GM12878 (cell line): ENCODE measurements around the gene CLASRP.

Experiments used
- EZH2 ChIP-seq: IDR thresholded peaks from 2 replicates; pipeline ENCODE4 v1.6.1; 2012; ENCODE audit warnings: low read depth, mild to moderate bottlenecking, control low read depth, inconsistent platforms, low read length, borderline replicate concordance; ENCODE audit not compliant: control insufficient read depth
- FOXM1 ChIP-seq: IDR thresholded peaks from 2 replicates; pipeline ENCODE4 v1.6.1; 2012; ENCODE audit warnings: low read depth, mild to moderate bottlenecking, inconsistent platforms, low read length, moderate library complexity
- MYC ChIP-seq: IDR thresholded peaks from 2 replicates; pipeline ENCODE4 v1.6.1; 2011; ENCODE audit warnings: mild to moderate bottlenecking, low read length, moderate library complexity, inconsistent platforms; ENCODE audit not compliant: insufficient read depth, insufficient replicate concordance, insufficient read length, severe bottlenecking
- STAT3 ChIP-seq: IDR thresholded peaks from 2 replicates; pipeline ENCODE4 v1.6.1; 2011; ENCODE audit warnings: low read depth, low read length, improper control_type of control experiment
- TF ChIP-seq, protein P1 (sequence below): IDR thresholded peaks from 2 replicates; pipeline ENCODE4 v1.6.1; 2011; ENCODE audit warnings: low read depth, low read length, improper control_type of control experiment, borderline replicate concordance
- TF ChIP-seq, protein P2 (sequence below): IDR thresholded peaks from 2 replicates; pipeline ENCODE4 v1.6.1; 2012; ENCODE audit warnings: low read length, inconsistent platforms
- TF ChIP-seq, protein P3 (sequence below), 3 experiments: IDR thresholded peaks in 2 of 3; conservative IDR thresholded peaks in 1 of 3; 2 replicates each; pipeline ENCODE4 v1.5.1; 2011; ENCODE audit warnings: low read depth in 3 of 3, low read length in 3 of 3, mild to moderate bottlenecking in 3 of 3, control low read depth in 2 of 3, moderate library complexity in 2 of 3, inconsistent platforms in 1 of 3, mixed read lengths in 1 of 3; ENCODE audit not compliant: control insufficient read depth in 2 of 3, insufficient read depth in 1 of 3; ENCODE audit errors: extremely low read depth in 1 of 3

DNA sequence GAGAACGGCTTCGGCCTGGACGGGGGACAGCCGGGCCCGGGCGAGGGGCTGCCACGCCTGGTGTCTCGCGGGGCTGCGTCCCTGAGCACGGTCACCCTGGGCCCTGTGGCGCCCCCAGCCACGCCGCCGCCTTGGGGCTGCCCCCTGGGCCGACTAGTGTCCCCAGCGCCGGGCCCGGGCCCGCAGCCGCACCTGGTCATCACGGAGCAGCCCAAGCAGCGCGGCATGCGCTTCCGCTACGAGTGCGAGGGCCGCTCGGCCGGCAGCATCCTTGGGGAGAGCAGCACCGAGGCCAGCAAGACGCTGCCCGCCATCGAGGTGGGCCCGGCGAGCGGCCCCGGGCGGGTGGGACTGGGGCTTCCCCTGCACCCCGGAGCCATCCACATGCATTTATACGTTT lies 26.9 kb upstream of the CLASRP start:
- TF ChIP-seq, protein P1, sequence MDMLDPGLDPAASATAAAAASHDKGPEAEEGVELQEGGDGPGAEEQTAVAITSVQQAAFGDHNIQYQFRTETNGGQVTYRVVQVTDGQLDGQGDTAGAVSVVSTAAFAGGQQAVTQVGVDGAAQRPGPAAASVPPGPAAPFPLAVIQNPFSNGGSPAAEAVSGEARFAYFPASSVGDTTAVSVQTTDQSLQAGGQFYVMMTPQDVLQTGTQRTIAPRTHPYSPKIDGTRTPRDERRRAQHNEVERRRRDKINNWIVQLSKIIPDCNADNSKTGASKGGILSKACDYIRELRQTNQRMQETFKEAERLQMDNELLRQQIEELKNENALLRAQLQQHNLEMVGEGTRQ = no peak
- TF ChIP-seq, protein P2, sequence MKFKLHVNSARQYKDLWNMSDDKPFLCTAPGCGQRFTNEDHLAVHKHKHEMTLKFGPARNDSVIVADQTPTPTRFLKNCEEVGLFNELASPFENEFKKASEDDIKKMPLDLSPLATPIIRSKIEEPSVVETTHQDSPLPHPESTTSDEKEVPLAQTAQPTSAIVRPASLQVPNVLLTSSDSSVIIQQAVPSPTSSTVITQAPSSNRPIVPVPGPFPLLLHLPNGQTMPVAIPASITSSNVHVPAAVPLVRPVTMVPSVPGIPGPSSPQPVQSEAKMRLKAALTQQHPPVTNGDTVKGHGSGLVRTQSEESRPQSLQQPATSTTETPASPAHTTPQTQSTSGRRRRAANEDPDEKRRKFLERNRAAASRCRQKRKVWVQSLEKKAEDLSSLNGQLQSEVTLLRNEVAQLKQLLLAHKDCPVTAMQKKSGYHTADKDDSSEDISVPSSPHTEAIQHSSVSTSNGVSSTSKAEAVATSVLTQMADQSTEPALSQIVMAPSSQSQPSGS = no peak
- TF ChIP-seq, protein P3, sequence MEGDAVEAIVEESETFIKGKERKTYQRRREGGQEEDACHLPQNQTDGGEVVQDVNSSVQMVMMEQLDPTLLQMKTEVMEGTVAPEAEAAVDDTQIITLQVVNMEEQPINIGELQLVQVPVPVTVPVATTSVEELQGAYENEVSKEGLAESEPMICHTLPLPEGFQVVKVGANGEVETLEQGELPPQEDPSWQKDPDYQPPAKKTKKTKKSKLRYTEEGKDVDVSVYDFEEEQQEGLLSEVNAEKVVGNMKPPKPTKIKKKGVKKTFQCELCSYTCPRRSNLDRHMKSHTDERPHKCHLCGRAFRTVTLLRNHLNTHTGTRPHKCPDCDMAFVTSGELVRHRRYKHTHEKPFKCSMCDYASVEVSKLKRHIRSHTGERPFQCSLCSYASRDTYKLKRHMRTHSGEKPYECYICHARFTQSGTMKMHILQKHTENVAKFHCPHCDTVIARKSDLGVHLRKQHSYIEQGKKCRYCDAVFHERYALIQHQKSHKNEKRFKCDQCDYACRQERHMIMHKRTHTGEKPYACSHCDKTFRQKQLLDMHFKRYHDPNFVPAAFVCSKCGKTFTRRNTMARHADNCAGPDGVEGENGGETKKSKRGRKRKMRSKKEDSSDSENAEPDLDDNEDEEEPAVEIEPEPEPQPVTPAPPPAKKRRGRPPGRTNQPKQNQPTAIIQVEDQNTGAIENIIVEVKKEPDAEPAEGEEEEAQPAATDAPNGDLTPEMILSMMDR (IDR thresholded peaks at IDR 0.05 in 2 of 3, conservative IDR thresholded peaks at IDR 0.05 in 1 of 3; ENCODE audit: control insufficient read depth in 2 of 3, extremely low read depth in 1 of 3, insufficient read depth in 1 of 3, low read depth in 3 of 3, low read length in 3 of 3) = no peak
- TF ChIP-seq MYC (no peak), EZH2 (no peak), FOXM1 (no peak), STAT3 (no peak)
